Endometrium (tissue), 2 donors: ENCODE measurements around the gene SLC1A2.

Experiments
- FAIRE-seq: peaks from 2 replicates; lab custom pipeline; 2012; peaks lifted over from hg19 to GRCh38; lab: Jason Lieb, UNC
- donor health status: control.
- donor health status: control.

Gene SLC1A2

DNA sequence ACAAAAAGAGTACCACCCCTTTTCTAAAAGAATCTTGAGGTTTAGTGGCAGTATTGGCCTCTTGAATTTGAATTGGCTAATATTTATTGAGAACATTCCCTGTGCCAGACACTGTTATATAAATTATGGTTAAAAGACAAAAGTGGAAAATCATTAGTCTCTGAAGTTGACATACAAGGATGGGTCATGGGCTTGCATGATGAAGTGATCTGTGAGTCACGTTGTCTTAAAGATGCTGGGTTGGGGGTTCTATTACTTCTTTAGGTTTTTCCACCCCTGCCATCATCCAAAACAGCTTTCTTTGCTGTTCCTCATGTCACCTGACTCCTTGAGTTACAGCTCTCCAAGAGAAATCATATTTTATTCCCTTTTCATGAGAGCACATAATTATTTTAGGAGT, 195.4 kb downstream of the SLC1A2 start:
- FAIRE-seq = no peak

DNA sequence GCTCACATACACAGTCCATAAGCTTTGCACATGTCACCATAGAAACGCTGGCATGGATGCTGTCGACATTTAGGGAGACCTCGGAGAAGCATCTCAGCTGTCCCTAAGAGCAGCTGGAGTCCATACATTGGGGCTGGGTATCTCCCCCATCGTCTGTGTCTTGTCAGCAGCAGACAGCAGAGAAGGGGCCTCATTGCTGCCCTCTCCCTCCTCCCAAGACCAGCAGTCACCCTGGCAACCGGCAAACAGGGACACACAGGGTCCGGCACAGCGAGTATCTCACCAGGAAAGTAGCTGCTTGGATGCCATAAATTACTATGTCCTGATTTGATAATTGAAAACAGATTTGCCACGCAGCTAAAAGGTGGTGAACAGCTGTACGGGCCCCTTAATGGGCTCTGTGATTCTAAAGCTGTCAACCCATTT, 196.0 kb downstream of the SLC1A2 start:
- FAIRE-seq = no peak

DNA sequence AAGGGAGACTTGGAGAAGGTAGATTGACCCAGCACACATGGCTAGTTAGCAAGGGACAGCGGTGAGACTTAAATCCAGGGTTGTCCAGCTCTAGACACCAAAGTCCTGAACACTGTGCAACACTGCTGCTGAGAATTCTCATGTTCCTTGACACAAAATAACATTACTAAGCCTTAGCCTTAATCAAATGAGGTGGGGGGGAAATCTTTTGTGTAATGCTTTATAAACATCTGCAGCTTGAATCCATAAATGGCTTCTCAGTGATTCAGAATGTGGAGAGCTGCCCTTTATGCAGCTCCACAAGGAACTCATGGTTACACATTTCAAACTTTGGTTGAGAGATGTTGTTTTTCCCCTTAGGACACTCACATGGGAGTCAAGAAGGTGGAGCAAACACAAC, 200.4 kb downstream of the SLC1A2 start:
- FAIRE-seq = no peak

DNA sequence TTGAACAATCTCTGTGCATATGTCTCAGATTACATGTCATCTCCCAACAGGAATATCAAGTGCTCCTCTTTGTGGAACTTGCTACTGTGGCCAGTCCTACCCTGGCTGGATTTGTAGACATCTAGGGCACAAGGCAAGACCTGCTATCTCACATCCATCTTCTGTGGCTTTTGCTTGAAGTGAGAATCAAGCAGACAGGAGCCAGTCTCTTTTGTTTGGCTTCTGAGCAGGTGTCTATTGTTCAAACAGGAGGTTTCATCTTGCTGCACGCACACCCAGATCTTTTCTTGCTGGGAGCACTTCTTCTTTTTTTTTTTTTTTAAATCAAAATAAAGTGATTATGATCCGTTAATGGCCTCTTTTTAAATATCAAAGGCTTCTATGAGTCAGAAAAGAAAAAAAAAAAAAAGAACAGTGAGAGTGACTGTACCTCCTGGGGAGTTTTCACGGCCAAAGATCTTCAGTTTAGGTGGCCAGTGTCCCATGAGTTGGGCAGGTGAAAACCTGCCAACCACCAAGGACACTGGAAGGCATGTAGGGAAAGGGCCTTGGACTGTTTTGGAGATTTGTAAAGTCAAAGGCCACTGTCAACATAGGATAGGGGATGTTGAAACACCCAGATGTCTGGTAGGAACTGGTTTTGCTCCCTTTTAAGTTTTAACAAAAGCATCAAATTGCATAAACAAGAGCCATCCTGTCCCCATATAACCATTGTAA, 202.2 kb downstream of the SLC1A2 start:
- FAIRE-seq = no peak

DNA sequence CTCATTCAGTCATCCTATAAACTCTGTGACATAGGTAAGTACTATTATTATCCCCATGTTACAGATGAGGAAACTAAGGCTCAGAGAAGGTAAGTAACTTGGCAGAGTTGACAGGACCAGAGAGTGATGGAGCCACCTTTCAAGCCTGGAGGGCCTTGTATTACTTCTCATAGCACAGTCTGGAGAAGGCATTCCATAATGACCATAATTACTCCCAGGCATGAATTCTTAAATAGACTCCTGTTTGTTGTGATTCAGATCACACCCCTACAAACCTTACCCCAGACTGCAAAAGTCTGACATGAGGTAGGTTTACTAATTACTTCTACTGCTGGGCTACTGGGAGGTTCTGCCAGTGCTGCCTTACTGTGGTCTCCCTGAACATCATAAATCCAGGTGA, 203.4 kb downstream of the SLC1A2 start:
- no peak for FAIRE-seq

DNA sequence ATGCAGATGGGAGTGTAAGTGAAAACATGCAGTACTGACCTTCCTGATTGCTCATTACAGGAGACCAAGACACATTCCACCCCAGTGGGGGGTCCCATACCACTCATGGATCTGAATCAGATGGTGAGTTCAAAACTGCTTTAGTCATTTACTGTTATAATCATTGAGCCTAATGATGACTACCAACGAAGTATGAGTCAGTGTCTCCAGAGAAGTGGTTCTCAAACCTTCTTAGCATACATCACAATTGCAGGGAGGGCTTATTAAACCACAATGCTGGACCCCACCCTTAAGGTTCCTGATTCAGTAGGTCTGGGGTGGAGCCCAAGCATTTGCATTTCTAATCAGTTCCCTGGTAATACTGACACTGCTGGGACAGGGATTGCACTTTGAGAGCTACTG, 204.6 kb downstream of the SLC1A2 start:
- FAIRE-seq = no peak

DNA sequence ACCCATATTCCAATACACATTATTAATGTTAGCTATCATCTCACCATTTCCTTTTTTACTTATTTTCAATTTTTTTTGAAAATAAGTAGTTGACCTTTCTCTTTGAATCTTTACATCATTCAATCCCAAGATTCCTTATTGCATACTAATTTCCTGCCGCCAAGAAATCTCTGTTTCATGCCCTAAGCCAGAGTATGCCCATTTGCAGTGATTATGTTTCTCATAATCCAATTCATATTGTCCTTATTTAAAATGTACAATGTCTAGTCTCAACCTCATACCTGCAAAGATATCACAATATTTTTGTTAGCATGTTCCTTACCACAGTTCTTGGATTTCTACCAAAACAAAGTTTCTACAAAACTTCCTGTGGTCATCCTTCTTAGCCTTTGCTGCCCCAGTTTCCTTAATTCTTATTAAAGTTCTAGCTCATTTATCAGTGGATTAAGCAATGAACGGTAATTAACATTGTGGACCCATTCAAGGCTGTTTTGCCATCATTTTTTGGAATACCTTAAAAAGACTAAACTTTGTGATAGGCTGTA, 205.1 kb downstream of the SLC1A2 start:
- no peak for FAIRE-seq

DNA sequence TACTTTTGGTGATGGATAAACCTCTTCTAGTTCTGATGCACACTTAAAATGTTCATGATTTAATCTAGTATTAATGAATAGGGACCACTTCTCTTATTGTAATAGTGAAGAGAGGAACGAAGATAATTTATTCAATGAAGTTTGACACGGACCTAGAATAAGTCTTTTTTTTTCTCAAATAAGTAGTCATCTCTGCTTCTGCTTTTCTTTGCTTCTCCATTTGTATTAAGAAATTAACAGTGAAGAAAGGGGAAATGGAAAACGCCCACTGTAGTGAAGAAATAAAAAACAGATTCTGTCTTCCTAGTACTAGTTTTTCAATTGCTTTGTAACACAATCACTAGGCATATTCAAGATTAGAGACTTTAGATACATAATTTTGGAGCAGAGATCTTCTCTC, 207.4 kb downstream of the SLC1A2 start:
- FAIRE-seq = no peak

DNA sequence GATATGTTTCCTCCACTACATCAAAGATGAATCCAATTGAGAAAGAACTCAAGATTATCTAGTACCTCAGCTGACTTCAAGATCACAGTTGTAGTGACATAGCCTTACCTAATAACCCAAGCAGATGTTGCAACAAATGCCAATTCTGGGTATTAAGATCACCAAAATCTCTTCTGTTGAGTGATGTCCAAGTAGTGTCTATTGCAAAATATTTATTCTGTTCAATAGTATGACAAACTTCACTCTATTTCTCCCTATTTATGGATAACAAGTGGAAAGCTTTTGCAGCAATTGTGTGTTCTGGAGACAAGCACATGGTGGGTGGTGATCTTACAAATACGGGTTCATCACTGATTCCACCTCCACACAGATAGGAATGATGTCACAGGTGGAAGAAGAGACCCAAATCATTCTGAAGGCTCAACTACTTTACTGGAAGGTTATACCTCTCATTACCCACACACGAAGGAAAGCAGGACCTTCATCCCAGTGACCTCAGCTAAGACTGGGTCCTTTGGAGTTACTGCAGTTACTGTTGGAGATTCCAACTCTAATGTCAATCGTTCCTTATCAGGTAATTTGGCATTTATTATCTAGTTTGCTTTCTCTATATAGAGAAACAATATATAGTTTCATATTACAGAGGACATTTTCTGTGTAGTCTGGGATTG, 208.3 kb downstream of the SLC1A2 start:
- no peak for FAIRE-seq

DNA sequence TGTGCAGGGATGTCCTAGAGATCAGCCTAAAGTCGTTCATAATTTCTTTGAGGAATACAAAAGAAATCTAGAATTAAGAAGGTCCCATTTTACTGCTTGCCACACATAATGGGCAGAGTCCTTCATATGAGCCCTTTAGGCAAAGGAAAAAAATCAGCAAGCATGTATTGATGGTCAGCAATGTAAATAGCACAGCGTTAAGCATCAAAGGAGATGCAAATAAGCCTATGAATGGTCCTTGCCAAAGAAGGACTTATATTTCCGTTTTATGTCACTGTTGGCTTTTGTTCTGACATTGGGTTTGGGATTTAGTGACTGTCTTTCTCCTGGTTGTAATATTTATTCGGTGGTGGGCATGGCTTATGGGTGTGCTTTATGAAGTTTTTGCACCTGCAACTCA, 210.6 kb downstream of the SLC1A2 start:
- no peak for FAIRE-seq

DNA sequence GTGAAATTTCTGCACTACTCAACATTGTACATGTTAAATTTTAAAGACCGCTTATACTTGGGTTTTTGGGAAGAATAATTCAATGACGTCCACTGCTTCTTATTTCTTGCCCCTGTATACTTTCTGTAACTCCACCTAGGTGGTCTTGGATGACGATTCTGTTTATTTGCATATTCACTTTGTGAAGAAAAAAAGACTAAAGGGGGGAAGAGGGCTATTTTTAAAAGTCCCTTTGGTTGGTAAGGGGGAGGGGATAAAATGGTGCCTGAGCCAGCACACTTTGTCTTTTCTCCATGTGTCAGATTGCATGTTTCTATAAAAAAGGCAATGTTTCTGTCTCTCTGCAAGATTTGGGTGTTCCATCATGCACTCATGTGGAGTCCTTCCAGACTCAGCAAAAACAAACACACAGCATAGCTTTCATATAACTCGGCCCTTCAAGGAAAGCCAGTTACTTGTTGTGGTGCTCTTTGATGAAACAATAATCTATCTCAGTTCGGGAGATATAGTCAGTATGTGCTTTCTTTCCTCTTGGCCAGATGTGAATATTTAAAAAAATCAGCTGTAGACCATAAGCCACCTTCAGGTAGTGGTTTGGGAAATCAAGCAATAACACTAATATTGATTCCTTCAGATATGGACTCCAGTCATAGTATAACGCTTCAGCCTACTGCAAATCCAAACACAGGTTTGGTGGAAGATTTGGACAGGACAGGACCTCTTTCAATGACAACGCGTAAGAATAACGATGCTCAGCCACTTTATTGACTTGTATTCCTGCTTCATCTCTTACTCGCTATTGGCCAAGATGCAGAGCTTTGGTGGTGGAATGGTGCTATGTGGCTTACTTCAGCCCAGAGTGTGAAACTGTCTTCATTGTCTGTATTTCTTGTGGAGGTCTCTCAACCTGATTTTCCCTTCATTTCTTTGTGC, 211.6 kb downstream of the SLC1A2 start:
- FAIRE-seq = no peak

DNA sequence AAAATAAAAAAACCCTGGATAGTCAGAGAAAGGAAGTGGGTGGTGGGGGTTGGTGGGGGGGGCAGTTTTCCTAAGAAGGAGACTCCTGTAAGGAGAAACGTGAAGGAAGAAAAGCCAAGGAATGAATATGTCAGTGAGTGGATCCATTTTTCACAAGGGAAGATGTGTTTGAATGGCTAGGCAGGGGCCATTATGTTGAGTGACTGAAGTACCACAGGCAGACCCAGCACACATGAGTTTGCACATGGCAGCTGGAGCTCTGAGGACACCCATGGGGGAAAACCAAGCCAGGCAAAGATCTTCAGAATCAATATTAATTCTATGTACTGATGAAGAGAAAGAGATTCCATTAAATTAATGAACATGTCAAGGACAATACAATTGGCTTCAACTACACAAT, 212.7 kb downstream of the SLC1A2 start:
- no peak for FAIRE-seq

DNA sequence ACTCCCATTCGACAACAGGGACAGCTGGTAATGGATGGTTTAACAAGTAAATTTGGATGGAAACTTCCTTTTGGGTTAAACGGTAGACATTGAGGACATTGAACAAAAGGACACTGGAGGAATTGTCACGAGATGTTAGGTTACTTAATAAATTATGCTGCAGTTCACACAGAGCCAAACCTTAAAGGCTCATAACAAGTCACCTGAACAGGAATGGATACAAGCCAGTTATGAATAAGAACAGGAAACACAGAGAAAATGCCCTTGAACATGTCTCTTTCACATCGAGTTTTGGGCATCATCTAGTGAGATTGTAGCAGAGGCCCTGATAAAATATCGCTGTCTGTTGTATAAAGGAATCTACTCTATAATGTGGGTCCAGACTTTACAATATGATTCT, 214.7 kb downstream of the SLC1A2 start:
- FAIRE-seq = no peak
